Panc1 (cell line): ENCODE data around the gene KDM2A. TPM values are rescaled to one million over a fixed set of nuclear protein-coding genes. Genes with fewer than 3 reads are reported as not detected.

Experiments used
- ATAC-seq: fragments of 200-7000 bp; cut with Tn5 transposase; 2 replicates; pipeline ENCODE4 v1.9.1; 2020; ENCODE audit warnings: mild to moderate bottlenecking, moderate library complexity
- BruUV-seq: library from RNA; stranded (reverse); fragments of 400-500 nt; replicated peaks from 2 replicates; lab custom pipeline; 2021; lab: Mats Ljungman, UMichigan
- CTCF ChIA-PET: fragments of 300-600 bp; sonication (Branson Sonifier 250); formaldehyde crosslinking; loops from one replicate; lab custom pipeline; 2022; ENCODE audit warnings: antibody characterized with exemption; lab: Charles Lee
- POLR2A ChIA-PET: fragments of 300-600 bp; sonication (Branson Sonifier 250); formaldehyde crosslinking; loops from one replicate; lab custom pipeline; 2022; ENCODE audit warnings: antibody characterized with exemption; lab: Charles Lee
- DNase-seq: peaks from one replicate; pipeline ENCODE4 v3.0.0-alpha.2; 2010; ENCODE audit warnings: low read depth, low spot score
- H3K27ac ChIP-seq: 2 replicates; pipeline ENCODE4 v1.5.1; 2011; ENCODE audit warnings: mild to moderate bottlenecking, low read length, inconsistent platforms
- H3K27me3 ChIP-seq: fragments of 200-500 bp; sonication (Bioruptor generic); 2 replicates; pipeline ENCODE4 v1.6.0; 2014; ENCODE audit warnings: low read length, inconsistent platforms; ENCODE audit not compliant: control insufficient read depth, insufficient read depth
- H3K36me3 ChIP-seq: fragments of 200-500 bp; sonication (Bioruptor generic); 2 replicates; pipeline ENCODE4 v1.5.1; 2014; ENCODE audit warnings: inconsistent platforms, mild to moderate bottlenecking, low read length, moderate library complexity; ENCODE audit not compliant: control insufficient read depth, insufficient read depth
- H3K4me1 ChIP-seq: 2 replicates; pipeline ENCODE4 v1.5.1; 2011; ENCODE audit warnings: inconsistent platforms, mild to moderate bottlenecking, low read length, moderate library complexity; ENCODE audit not compliant: control insufficient read depth, insufficient read depth
- H3K4me3 ChIP-seq, 2 experiments: 2 replicates each; pipeline ENCODE4 v1.5.1; 2011 to 2012; ENCODE audit warnings: low read depth in 2 of 2, low read length in 2 of 2, mild to moderate bottlenecking in 2 of 2, inconsistent platforms in 1 of 2, moderate library complexity in 1 of 2
- H3K9me3 ChIP-seq: fragments of 200-500 bp; sonication (Bioruptor generic); 2 replicates; pipeline ENCODE4 v1.5.1; 2014; ENCODE audit warnings: low read depth, mild to moderate bottlenecking, inconsistent platforms, low read length, moderate library complexity; ENCODE audit not compliant: control insufficient read depth, insufficient read depth
- POLR2AphosphoS5 ChIP-seq: IDR thresholded peaks from 2 replicates; pipeline ENCODE4 v1.6.1; 2012; ENCODE audit warnings: mild to moderate bottlenecking, low read depth, low read length, moderate library complexity
- SIN3A ChIP-seq: IDR thresholded peaks from 2 replicates; pipeline ENCODE4 v1.6.1; 2012; ENCODE audit warnings: low read depth, mild to moderate bottlenecking, low read length, moderate library complexity, borderline replicate concordance; ENCODE audit not compliant: insufficient read depth
- TCF7L2 ChIP-seq: IDR thresholded peaks from 2 replicates; pipeline ENCODE4 v1.6.1; 2011; ENCODE audit warnings: mild to moderate bottlenecking, low read depth, low read length, inconsistent platforms
- in situ Hi-C: cut with HindIII; loops from 2 replicates; pipeline ENCODE4 v1.10.0; 2016; ENCODE audit warnings: low sequenced_read_pairs, low pct_unique_long_range_greater_than_20kb
- intact Hi-C: fragments of 100-400 bp; cut with micrococcal nuclease; formaldehyde crosslinking; loops from one replicate; pipeline ENCODE4 v1.10.0; 2022; ENCODE audit not compliant: unreplicated experiment
- total RNA-seq: library from RNA; stranded (reverse); gene quantifications from one replicate; pipeline ENCODE4 v1.2.1, GENCODE V29; 2021; ENCODE audit not compliant: unreplicated experiment
- TF ChIP-seq, protein P1 (sequence below): fragments of 450-650 bp; IDR thresholded peaks from 2 replicates; pipeline ENCODE4 v1.5.1; 2017; ENCODE audit warnings: mild to moderate bottlenecking
- TF ChIP-seq, protein P2 (sequence below), 2 experiments: IDR thresholded peaks; 2 replicates each; pipeline ENCODE4 v1.6.1; 2011 to 2012; ENCODE audit warnings: low read depth in 2 of 2, control low read depth in 1 of 2, low read length in 1 of 2, mild to moderate bottlenecking in 1 of 2, moderate library complexity in 1 of 2; ENCODE audit not compliant: insufficient read depth in 1 of 2

The KDM2A gene
- total RNA-seq, 1 experiment from 2014 or later: 112 TPM

DNA sequence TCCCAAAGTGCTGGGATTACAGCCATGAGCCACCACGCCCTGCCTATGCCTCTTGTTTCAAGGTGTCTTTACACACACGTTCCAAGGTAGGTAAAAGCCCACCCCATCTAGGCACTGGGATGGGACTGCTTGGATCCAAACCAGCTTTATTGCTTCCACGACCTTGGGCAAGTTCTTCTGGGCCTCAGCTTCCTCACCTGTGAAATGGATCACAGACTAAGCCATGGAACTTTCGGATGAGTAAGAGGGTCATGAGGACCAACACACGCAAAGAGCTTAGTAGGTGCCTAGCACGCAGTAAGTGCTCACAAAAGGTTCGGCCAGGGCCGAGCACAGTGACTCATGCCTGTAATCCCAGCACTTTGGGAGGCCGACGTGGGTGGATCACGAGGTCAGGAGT is 46.8 kb upstream of the KDM2A start:
- Histone ChIP-seq H3K36me3 (no peaks in the 10 kb centered on the region), H3K27ac (no peak overlapping the region), H3K9me3 (no peaks in the 10 kb centered on the region), H3K27me3 (no peaks in the 10 kb centered on the region), H3K4me1 (no peaks in the 10 kb centered on the region), H3K4me3 (no peak overlapping the region)
- in situ Hi-C loops: no loop called here
- ATAC-seq (no peak), DNase-seq (no peak)
- TF ChIP-seq SIN3A (no peak), TCF7L2 (no peak), POLR2AphosphoS5 (no peak)
- TF ChIP-seq, protein P1, sequence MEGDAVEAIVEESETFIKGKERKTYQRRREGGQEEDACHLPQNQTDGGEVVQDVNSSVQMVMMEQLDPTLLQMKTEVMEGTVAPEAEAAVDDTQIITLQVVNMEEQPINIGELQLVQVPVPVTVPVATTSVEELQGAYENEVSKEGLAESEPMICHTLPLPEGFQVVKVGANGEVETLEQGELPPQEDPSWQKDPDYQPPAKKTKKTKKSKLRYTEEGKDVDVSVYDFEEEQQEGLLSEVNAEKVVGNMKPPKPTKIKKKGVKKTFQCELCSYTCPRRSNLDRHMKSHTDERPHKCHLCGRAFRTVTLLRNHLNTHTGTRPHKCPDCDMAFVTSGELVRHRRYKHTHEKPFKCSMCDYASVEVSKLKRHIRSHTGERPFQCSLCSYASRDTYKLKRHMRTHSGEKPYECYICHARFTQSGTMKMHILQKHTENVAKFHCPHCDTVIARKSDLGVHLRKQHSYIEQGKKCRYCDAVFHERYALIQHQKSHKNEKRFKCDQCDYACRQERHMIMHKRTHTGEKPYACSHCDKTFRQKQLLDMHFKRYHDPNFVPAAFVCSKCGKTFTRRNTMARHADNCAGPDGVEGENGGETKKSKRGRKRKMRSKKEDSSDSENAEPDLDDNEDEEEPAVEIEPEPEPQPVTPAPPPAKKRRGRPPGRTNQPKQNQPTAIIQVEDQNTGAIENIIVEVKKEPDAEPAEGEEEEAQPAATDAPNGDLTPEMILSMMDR: no peak
- TF ChIP-seq, protein P2, sequence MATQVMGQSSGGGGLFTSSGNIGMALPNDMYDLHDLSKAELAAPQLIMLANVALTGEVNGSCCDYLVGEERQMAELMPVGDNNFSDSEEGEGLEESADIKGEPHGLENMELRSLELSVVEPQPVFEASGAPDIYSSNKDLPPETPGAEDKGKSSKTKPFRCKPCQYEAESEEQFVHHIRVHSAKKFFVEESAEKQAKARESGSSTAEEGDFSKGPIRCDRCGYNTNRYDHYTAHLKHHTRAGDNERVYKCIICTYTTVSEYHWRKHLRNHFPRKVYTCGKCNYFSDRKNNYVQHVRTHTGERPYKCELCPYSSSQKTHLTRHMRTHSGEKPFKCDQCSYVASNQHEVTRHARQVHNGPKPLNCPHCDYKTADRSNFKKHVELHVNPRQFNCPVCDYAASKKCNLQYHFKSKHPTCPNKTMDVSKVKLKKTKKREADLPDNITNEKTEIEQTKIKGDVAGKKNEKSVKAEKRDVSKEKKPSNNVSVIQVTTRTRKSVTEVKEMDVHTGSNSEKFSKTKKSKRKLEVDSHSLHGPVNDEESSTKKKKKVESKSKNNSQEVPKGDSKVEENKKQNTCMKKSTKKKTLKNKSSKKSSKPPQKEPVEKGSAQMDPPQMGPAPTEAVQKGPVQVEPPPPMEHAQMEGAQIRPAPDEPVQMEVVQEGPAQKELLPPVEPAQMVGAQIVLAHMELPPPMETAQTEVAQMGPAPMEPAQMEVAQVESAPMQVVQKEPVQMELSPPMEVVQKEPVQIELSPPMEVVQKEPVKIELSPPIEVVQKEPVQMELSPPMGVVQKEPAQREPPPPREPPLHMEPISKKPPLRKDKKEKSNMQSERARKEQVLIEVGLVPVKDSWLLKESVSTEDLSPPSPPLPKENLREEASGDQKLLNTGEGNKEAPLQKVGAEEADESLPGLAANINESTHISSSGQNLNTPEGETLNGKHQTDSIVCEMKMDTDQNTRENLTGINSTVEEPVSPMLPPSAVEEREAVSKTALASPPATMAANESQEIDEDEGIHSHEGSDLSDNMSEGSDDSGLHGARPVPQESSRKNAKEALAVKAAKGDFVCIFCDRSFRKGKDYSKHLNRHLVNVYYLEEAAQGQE (IDR thresholded peaks at IDR 0.05; ENCODE audit: insufficient read depth in 1 of 2, low read depth in 2 of 2, low read length in 1 of 2): no peak
- BruUV-seq: no TSS peak
- CTCF ChIA-PET: interaction anchor here (0.7 to 1.5 kb wide), 2 partner anchors 19 to 33 kb away, joined by 11 read pairs; no protein-coding TSS in a partner anchor
- intact Hi-C loops: no loop called here
- POLR2A ChIA-PET: no interaction called here

DNA sequence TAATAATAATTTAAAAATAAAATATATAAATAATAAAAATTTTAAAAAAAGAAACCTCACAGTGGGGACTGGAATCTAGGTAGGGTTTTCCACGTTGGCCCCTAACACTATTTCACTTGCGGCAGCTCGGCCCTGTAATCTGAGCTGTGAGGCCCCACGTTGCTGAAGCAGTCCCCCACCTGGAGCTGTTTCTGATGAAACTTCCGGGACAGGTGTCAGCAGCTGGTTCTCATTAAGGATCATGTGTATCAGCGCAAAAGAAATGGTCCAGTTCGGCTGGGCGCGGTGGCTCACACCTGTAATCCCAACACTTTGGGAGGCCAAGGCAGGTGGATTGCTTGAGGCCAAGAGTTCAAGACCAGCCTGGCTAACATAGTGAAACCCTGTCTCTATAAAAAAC is 45.2 kb upstream of the KDM2A start:
- Histone ChIP-seq H3K9me3 (no peaks in the 10 kb centered on the region), H3K4me3 (no peak overlapping the region), H3K36me3 (no peaks in the 10 kb centered on the region), H3K27me3 (no peaks in the 10 kb centered on the region), H3K4me1 (no peaks in the 10 kb centered on the region), H3K27ac (no peak overlapping the region)
- POLR2A ChIA-PET: interaction anchor here (0.7 kb wide), 1 partner anchor 220 kb away, joined by 5 read pairs; no protein-coding TSS in a partner anchor
- in situ Hi-C loops: no loop called here
- ATAC-seq (no peak), DNase-seq (no peak)
- CTCF ChIA-PET: no interaction called here
- intact Hi-C loops: no loop called here
- TF ChIP-seq, protein P2 (IDR thresholded peaks at IDR 0.05; ENCODE audit: insufficient read depth in 1 of 2, low read depth in 2 of 2, low read length in 1 of 2): no peak
- TF ChIP-seq, protein P1: no peak
- TF ChIP-seq TCF7L2: no peak
- no TSS peak for BruUV-seq
